Gastrocnemius medialis (tissue), 4 donors: ENCODE results near the gene ANKRD31.

Source experiments
- CTCF ChIP-seq, 5 experiments: fragments of 450-650 bp in 3 of 5; fragments of 200-600 bp in 2 of 5; sonication (generic) in 2 of 5; IDR thresholded peaks in 4 of 5; conservative IDR thresholded peaks in 1 of 5; 1 replicate in 4 of 5; 2 replicates in 1 of 5; pipeline ENCODE4 v1.5.1; 2016 to 2019; ENCODE audit warnings: antibody characterized with exemption in 5 of 5, mild to moderate bottlenecking in 3 of 5, moderate library complexity in 3 of 5
- POLR2A ChIP-seq, 2 donors: fragments of 450-650 bp; IDR thresholded peaks; one replicate each; pipeline ENCODE4 v1.6.1; 2017; ENCODE audit warnings: antibody characterized with exemption in 2 of 2, mild to moderate bottlenecking in 2 of 2, moderate library complexity in 2 of 2

DNA sequence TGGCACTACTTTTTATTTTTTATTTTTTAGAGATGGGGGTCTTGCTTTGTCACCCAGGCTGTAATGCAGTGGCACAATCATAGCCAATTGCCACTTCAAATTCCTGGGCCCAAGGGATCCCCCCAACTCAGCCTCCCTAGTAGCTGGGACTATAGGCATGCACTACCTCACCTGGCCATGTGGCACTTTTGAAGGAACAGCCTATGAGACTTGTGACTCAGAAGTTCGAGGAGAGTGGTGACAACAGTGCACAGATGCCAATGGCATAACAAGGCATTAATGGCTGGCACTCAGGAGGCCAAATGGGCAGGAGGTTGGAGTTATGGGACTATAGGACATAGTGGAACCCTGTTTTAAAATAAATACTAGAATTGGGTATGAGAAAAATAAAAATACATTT, 33.7 kb downstream of the ANKRD31 start:
- TF ChIP-seq CTCF (IDR thresholded peaks at IDR 0.05 in 4 of 5, conservative IDR thresholded peaks at IDR 0.05 in 1 of 5) (no peak), POLR2A (IDR thresholded peaks at IDR 0.05) (no peak)
